HL-60 (cell line): Measurements from ENCODE around the gene ST6GALNAC6.

ENCODE experiments used
- DNase-seq, 2 experiments: peaks; one replicate each; pipeline ENCODE4 v3.0.0-alpha.2; 2010 to 2020; ENCODE audit warnings: low read depth in 1 of 2, low spot score in 1 of 2
- H3K27ac ChIP-seq: fragments of 250-450 bp; sonication (Bioruptor Pico); replicated peaks from 2 replicates; pipeline ENCODE4 v1.5.1; 2020; ENCODE audit warnings: mild to moderate bottlenecking, moderate library complexity
- H3K27me3 ChIP-seq: fragments of 250-450 bp; sonication (Bioruptor Pico); 2 replicates; pipeline ENCODE4 v1.5.1; 2021; ENCODE audit warnings: mild to moderate bottlenecking, moderate library complexity; ENCODE audit not compliant: insufficient read depth, poor library complexity, severe bottlenecking
- H3K4me3 ChIP-seq: replicated peaks from 2 replicates; pipeline ENCODE4 v1.5.1; 2011; ENCODE audit warnings: mild to moderate bottlenecking, control low read depth, low read length; ENCODE audit not compliant: insufficient read depth
- CTCF ChIP-seq: IDR thresholded peaks from one replicate; pipeline ENCODE4 v1.5.1; 2011; ENCODE audit warnings: low read length, control low read depth, inconsistent platforms; ENCODE audit not compliant: insufficient read depth
- GABPA ChIP-seq: IDR thresholded peaks from 2 replicates; pipeline ENCODE4 v1.6.1; 2012; ENCODE audit warnings: low read depth
- POLR2AphosphoS5 ChIP-seq: IDR thresholded peaks from 2 replicates; pipeline ENCODE4 v1.6.1; 2012; ENCODE audit warnings: low read depth
- REST ChIP-seq: IDR thresholded peaks from 2 replicates; pipeline ENCODE4 v1.6.1; 2012; ENCODE audit warnings: low read depth; ENCODE audit not compliant: insufficient replicate concordance
- SPI1 ChIP-seq: IDR thresholded peaks from 2 replicates; pipeline ENCODE4 v1.6.1; 2012; ENCODE audit warnings: low read depth, mild to moderate bottlenecking, borderline replicate concordance

Gene ST6GALNAC6

GRCh38 chr9:127898433-127899127 is 823 bp downstream of the ST6GALNAC6 start:
- H3K4me3 ChIP-seq = peak overlapping the region; percentile 80
- TF ChIP-seq POLR2AphosphoS5 (no peak), GABPA (no peak), SPI1 (no peak), CTCF (no peak), REST (no peak)
- no peak overlapping the region for H3K27ac ChIP-seq
- no peak for DNase-seq
- H3K27me3 ChIP-seq = no peaks in the 10 kb centered on the region

- Histone ChIP-seq H3K4me3 (no peak overlapping the region), H3K27me3 (no peaks in the 10 kb centered on the region), H3K27ac (no peak overlapping the region)
- no peak for DNase-seq
- TF ChIP-seq POLR2AphosphoS5 (no peak), GABPA (no peak), CTCF (no peak), SPI1 (no peak), REST (no peak)
Measured at GRCh38 chr9:127897193-127897692, 2.2 kb downstream of the ST6GALNAC6 start.

GRCh38 chr9:127896395-127897192 is 2.8 kb downstream of the ST6GALNAC6 start:
- TF ChIP-seq SPI1 = no peak
- no peak for TF ChIP-seq REST
- TF ChIP-seq GABPA = no peak
- no peak for TF ChIP-seq POLR2AphosphoS5
- TF ChIP-seq CTCF = no peak
- Histone ChIP-seq H3K27me3 (no peaks in the 10 kb centered on the region), H3K4me3 (no peak overlapping the region), H3K27ac (no peak overlapping the region)
- DNase-seq = no peak
